Mesenchymal stem cell (in vitro differentiated cells and primary cell): Measurements from ENCODE around the gene NFATC2.
A peak's percentile ranks its signal among the peaks of the same experiment; 100 is the strongest.

ENCODE experiments used
- DNase-seq: peaks from one replicate; pipeline ENCODE4 v3.0.0-alpha.2; 2013
- H2AFZ ChIP-seq: one replicate; pipeline ENCODE4 v1.6.1; 2013; ENCODE audit warnings: low read depth, mild to moderate bottlenecking, control low read depth, inconsistent platforms, low read length, moderate library complexity
- H2AK5ac ChIP-seq: 2 replicates; pipeline ENCODE4 v1.6.1; 2013; ENCODE audit warnings: low read length, moderate library complexity, mild to moderate bottlenecking, inconsistent platforms; ENCODE audit not compliant: severe bottlenecking
- H2BK120ac ChIP-seq: one replicate; pipeline ENCODE4 v1.6.1; 2013; ENCODE audit warnings: low read depth, mild to moderate bottlenecking, inconsistent platforms, low read length, moderate library complexity
- H2BK12ac ChIP-seq, 2 experiments: one replicate each; pipeline ENCODE4 v1.6.1; 2013; ENCODE audit warnings: inconsistent platforms in 2 of 2, low read length in 2 of 2, mild to moderate bottlenecking in 2 of 2, moderate library complexity in 2 of 2, control low read depth in 1 of 2
- H2BK15ac ChIP-seq: one replicate; pipeline ENCODE4 v1.6.1; 2013; ENCODE audit warnings: mild to moderate bottlenecking, low read depth, inconsistent platforms; ENCODE audit not compliant: poor library complexity, severe bottlenecking
- H2BK5ac ChIP-seq: 2 replicates; pipeline ENCODE4 v1.6.1; 2013; ENCODE audit warnings: low read depth, mild to moderate bottlenecking, low read length, control low read depth, inconsistent platforms; ENCODE audit not compliant: poor library complexity, severe bottlenecking
- H3K14ac ChIP-seq, 2 experiments: one replicate each; pipeline ENCODE4 v1.6.1; 2013; ENCODE audit warnings: inconsistent platforms in 2 of 2, low read length in 2 of 2, control low read depth in 1 of 2, mild to moderate bottlenecking in 1 of 2, moderate library complexity in 1 of 2
- H3K18ac ChIP-seq, 2 experiments: one replicate each; pipeline ENCODE4 v1.6.1; 2013; ENCODE audit warnings: inconsistent platforms in 2 of 2, low read length in 2 of 2, control low read depth in 1 of 2, low read depth in 1 of 2, mild to moderate bottlenecking in 1 of 2
- H3K23ac ChIP-seq, 2 experiments: one replicate each; pipeline ENCODE4 v1.6.1; 2013; ENCODE audit warnings: inconsistent platforms in 2 of 2, low read length in 2 of 2, mild to moderate bottlenecking in 2 of 2, moderate library complexity in 2 of 2, control low read depth in 1 of 2
- H3K27ac ChIP-seq: 2 replicates; pipeline ENCODE4 v1.5.1; 2013; ENCODE audit warnings: mild to moderate bottlenecking, moderate library complexity, low read length, control low read depth, inconsistent platforms; ENCODE audit not compliant: poor library complexity, severe bottlenecking
- H3K27me3 ChIP-seq, 2 experiments: 2 replicates each; pipeline versions ENCODE4 v1.6.1 to v1.7.0; 2013; ENCODE audit warnings: low read length in 2 of 2, mild to moderate bottlenecking in 2 of 2, moderate library complexity in 2 of 2, control low read depth in 1 of 2, inconsistent platforms in 1 of 2; ENCODE audit not compliant: control insufficient read depth in 1 of 2, insufficient read depth in 1 of 2
- H3K36me3 ChIP-seq, 2 experiments: 2 replicates each; pipeline versions ENCODE4 v1.6.1 to v1.7.0; 2013; ENCODE audit warnings: low read length in 2 of 2, control low read depth in 1 of 2, inconsistent platforms in 1 of 2, low read depth in 1 of 2, mild to moderate bottlenecking in 1 of 2; ENCODE audit not compliant: insufficient read depth in 2 of 2, control insufficient read depth in 1 of 2
- H3K4ac ChIP-seq, 2 experiments: one replicate each; pipeline ENCODE4 v1.6.1; 2013; ENCODE audit warnings: inconsistent platforms in 2 of 2, low read length in 2 of 2, mild to moderate bottlenecking in 2 of 2, moderate library complexity in 2 of 2, control low read depth in 1 of 2, low read depth in 1 of 2
- H3K4me1 ChIP-seq: 2 replicates; pipeline ENCODE4 v1.6.1; 2013; ENCODE audit warnings: low read depth, low read length, control low read depth; ENCODE audit not compliant: control insufficient read depth, insufficient read depth
- H3K4me2 ChIP-seq: 2 replicates; pipeline ENCODE4 v1.6.1; 2013; ENCODE audit warnings: low read length, mild to moderate bottlenecking, inconsistent platforms; ENCODE audit not compliant: poor library complexity, severe bottlenecking
- H3K4me3 ChIP-seq, 2 experiments: 2 replicates each; pipeline versions ENCODE4 v1.5.1 to v1.7.0; 2013; ENCODE audit warnings: low read length in 2 of 2, mild to moderate bottlenecking in 2 of 2, control low read depth in 1 of 2, low read depth in 1 of 2; ENCODE audit not compliant: insufficient read depth in 1 of 2
- H3K79me1 ChIP-seq: replicated peaks from 2 replicates; pipeline ENCODE4 v1.6.1; 2013; ENCODE audit warnings: mild to moderate bottlenecking, control low read depth, low read length, inconsistent platforms; ENCODE audit not compliant: poor library complexity, severe bottlenecking
- H3K9ac ChIP-seq: 2 replicates; pipeline ENCODE4 v1.7.0; 2013; ENCODE audit warnings: mild to moderate bottlenecking, low read length, moderate library complexity
- H3K9me3 ChIP-seq: 2 replicates; pipeline ENCODE4 v1.7.0; 2013; ENCODE audit warnings: mild to moderate bottlenecking, low read length; ENCODE audit not compliant: control insufficient read depth
- H4K8ac ChIP-seq: one replicate; pipeline ENCODE4 v1.6.1; 2013; ENCODE audit warnings: inconsistent platforms, mild to moderate bottlenecking, low read length, moderate library complexity
- H4K91ac ChIP-seq: one replicate; pipeline ENCODE4 v1.6.1; 2013; ENCODE audit warnings: mild to moderate bottlenecking, low read length, inconsistent platforms
- WGBS: methylation state at CpG from one replicate; pipeline ENCODE4 v1.1.7; 2013; ENCODE audit warnings: mixed read lengths; 5-methylcytosine and 5-hydroxymethylcytosine counted together

The NFATC2 gene

GRCh38 chr20:51352791-51353190 is 189.7 kb downstream of the NFATC2 start:
- H2BK12ac ChIP-seq: no peak overlapping the region
- H4K8ac ChIP-seq: no peak overlapping the region
- H2BK120ac ChIP-seq: no peak overlapping the region
- H3K14ac ChIP-seq: no peak overlapping the region
- H3K27me3 ChIP-seq: no peaks in the 10 kb centered on the region
- no peak overlapping the region for H4K91ac ChIP-seq
- no peak overlapping the region for H3K4me3 ChIP-seq
- 98% methylated on average over 7 of the region's 11 CpGs for WGBS
- H2BK5ac ChIP-seq: no peak overlapping the region
- H3K9ac ChIP-seq: no peak overlapping the region
- no peak overlapping the region for H3K23ac ChIP-seq
- no peak overlapping the region for H2AK5ac ChIP-seq
- H3K4me1 ChIP-seq: peaks cover 21% of the 10 kb centered on the region
- no peak overlapping the region for H3K4me2 ChIP-seq
- no peak overlapping the region for H2BK15ac ChIP-seq
- no peak overlapping the region for H2AFZ ChIP-seq
- no peaks in the 10 kb centered on the region for H3K9me3 ChIP-seq
- H3K36me3 ChIP-seq: no peaks in the 10 kb centered on the region
- no peak for DNase-seq
- H3K4ac ChIP-seq: no peak overlapping the region
- no peak overlapping the region for H3K18ac ChIP-seq
- H3K27ac ChIP-seq: no peak overlapping the region
- H3K79me1 ChIP-seq: no peaks in the 10 kb centered on the region

- H2BK120ac ChIP-seq: no peak overlapping the region
- DNase-seq: peak; percentile 66
- H3K4me2 ChIP-seq: no peak overlapping the region
- H4K91ac ChIP-seq: no peak overlapping the region
- H3K36me3 ChIP-seq: no peaks in the 10 kb centered on the region
- H2AFZ ChIP-seq: no peak overlapping the region
- no peak overlapping the region for H3K14ac ChIP-seq
- H3K23ac ChIP-seq: no peak overlapping the region
- H3K4me3 ChIP-seq: no peak overlapping the region
- no peaks in the 10 kb centered on the region for H3K27me3 ChIP-seq
- H2BK12ac ChIP-seq: no peak overlapping the region
- H2BK5ac ChIP-seq: no peak overlapping the region
- peak overlapping the region; percentile 73 for H4K8ac ChIP-seq
- no peaks in the 10 kb centered on the region for H3K9me3 ChIP-seq
- peaks cover 19% of the 10 kb centered on the region for H3K4me1 ChIP-seq
- H3K4ac ChIP-seq: no peak overlapping the region
- H3K79me1 ChIP-seq: no peaks in the 10 kb centered on the region
- no peak overlapping the region for H3K27ac ChIP-seq
- H2BK15ac ChIP-seq: no peak overlapping the region
- peak overlapping the region; percentile 34 to 52 for H3K18ac ChIP-seq
- H3K9ac ChIP-seq: peak overlapping the region; percentile 64
- WGBS: 73% methylated on average over 4 of the region's 6 CpGs
- H2AK5ac ChIP-seq: no peak overlapping the region
These were observed 191.4 kb downstream of the NFATC2 start for GRCh38 chr20:51350941-51351631.

GRCh38 chr20:51348876-51349275 is 193.6 kb downstream of the NFATC2 start:
- Histone ChIP-seq H3K4me2 (no peak overlapping the region), H3K4ac (no peak overlapping the region), H3K9me3 (no peaks in the 10 kb centered on the region), H3K14ac (no peak overlapping the region), H2BK5ac (no peak overlapping the region), H3K23ac (no peak overlapping the region), H2BK15ac (no peak overlapping the region), H3K9ac (no peak overlapping the region), H3K4me3 (no peak overlapping the region), H4K8ac (no peak overlapping the region), H4K91ac (no peak overlapping the region), H3K27ac (no peak overlapping the region), H3K36me3 (no peaks in the 10 kb centered on the region), H2AK5ac (no peak overlapping the region), H2BK120ac (no peak overlapping the region), H3K27me3 (no peaks in the 10 kb centered on the region), H3K18ac (no peak overlapping the region), H3K4me1 (peaks cover 15% of the 10 kb centered on the region), H2AFZ (no peak overlapping the region), H3K79me1 (no peaks in the 10 kb centered on the region), H2BK12ac (no peak overlapping the region)
- no peak for DNase-seq
- WGBS: 97% methylated on average over 3 of the region's 4 CpGs

GRCh38 chr20:51347831-51348230 is 194.7 kb downstream of the NFATC2 start:
- Histone ChIP-seq H3K4me3 (no peak overlapping the region), H4K91ac (no peak overlapping the region), H3K27me3 (no peaks in the 10 kb centered on the region), H3K4me1 (peaks cover 15% of the 10 kb centered on the region), H2BK12ac (peak overlapping the region in 1 of 2 experiments; percentile 11), H3K23ac (no peak overlapping the region), H3K27ac (no peak overlapping the region), H4K8ac (no peak overlapping the region), H3K14ac (no peak overlapping the region), H2BK5ac (no peak overlapping the region), H3K9ac (no peak overlapping the region), H3K9me3 (peaks cover 3% of the 10 kb centered on the region), H3K36me3 (no peaks in the 10 kb centered on the region), H3K79me1 (no peaks in the 10 kb centered on the region), H3K4ac (no peak overlapping the region), H3K4me2 (no peak overlapping the region), H2AFZ (no peak overlapping the region), H2BK120ac (no peak overlapping the region), H3K18ac (no peak overlapping the region), H2BK15ac (no peak overlapping the region), H2AK5ac (no peak overlapping the region)
- WGBS: 100% methylated on average over 1 of the region's 1 CpG
- no peak for DNase-seq
